HG02870 (cell line): ENCODE measurements around the gene HNRNPLL.
"Not testable (repeated sequence)": the region's sequence is repeated elsewhere in the genome, so short reads cannot be mapped to it uniquely, and the experiment has no call there.

Experiments used
- ATAC-seq: cut with Tn5 transposase; IDR thresholded peaks from one replicate; pipeline ENCODE4 v1.9.1; 2021; ENCODE audit warnings: mild to moderate bottlenecking, moderate library complexity; ENCODE audit not compliant: unreplicated experiment

HNRNPLL gene

DNA sequence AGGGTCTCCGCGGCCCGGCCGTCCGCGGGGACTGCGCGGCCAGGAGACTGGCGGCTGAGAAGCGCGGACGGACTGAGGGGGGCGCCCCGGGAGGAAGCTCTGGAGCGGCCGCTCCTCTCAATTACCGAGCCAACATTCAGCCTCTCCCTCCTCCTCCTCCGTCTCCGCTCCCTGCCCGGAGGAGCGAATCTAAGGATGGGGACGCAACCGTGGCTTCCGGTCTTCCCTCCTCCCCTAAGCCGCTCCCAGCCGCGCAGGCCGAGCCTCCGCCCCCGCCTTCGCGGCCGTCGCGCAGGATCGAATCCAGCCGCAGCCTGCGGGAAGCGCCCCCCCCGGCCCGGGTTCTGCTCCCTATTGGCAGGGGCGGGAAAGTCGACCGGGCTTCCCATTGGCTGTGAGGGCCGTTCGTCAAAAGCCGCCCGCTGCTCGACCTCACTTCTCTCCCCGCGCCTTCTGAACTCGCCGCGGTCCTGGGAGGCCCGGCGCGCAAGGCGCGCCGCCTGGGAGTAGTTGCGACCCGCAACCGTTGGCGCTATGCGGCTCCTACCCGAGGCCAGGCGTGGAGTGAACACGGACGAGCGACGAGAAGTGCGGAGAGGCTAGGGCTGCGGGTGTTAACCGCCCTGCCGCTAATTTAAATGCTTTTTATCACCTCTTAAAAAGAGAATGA is at the start of gene HNRNPLL:
HNRNPLL (minus strand) TSS at position 197 of the 670 bp plus-strand sequence. CDS start 302 bp downstream, outside the sequence.
- peak; percentile 67 for ATAC-seq

DNA sequence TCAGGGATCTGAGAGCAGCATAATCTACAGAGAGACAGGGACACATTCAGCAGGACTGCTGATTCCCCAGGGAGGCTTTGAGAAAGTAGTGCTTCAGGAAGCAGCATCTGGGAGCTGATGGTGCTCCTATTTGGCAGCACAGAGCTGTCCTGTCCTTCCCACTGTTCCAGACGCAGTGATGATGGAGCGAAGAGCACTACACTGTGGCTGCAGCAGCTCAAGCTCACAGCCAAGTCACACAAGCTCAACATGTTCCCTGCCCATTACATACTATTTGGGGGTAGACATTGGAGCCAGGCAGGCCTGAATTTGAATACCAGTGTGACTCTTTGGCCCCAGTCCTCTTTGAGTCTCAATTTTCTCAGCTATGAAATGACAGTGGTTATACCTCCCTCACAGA is 48.0 kb upstream of the HNRNPLL start:
- no peak for ATAC-seq

DNA sequence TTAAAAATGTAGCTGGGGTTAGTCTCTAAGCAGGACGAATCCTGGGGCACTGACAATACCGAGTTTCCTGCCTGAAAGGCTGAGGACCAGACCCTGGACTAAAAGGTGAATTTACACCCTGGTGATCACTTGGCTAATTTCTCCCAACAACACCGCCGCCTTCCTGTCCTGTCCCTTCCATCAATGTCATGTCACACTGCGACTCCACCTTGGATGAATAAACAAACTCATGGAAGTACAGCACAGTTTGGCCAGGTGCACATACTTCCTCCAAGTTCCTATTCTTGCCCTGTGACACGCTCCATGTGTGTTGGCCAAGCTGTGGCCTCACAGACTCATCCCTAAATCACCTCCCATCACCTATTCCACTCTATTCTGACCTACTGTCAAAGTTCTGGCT is 47.3 kb upstream of the HNRNPLL start:
- ATAC-seq = no peak

DNA sequence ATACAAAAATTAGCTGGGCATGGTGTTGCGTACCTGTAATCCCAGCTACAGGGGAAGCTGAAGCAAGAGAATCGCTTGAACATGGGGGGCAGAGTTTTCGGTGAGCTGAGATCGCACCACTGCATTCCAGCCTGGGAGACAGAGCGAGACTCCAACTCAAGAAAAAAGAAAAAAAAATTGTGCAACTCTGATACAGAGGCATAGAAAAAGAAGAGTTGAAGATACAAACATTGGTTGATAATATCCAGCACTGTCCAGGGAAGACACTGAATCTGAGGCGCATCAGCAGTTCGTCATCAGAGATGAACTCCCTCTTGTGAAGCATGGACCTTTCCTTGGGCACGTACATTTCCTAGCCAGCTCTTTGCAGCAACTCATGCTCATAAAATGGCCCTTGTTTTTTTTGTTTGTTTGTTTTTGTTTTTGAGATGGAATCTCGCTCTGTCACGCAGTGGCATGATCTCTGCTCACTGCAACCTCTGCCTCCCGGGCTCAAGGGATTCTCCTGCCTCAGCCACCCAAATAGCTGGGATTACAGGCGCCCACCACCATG is 46.5 kb upstream of the HNRNPLL start:
- ATAC-seq = no peak

DNA sequence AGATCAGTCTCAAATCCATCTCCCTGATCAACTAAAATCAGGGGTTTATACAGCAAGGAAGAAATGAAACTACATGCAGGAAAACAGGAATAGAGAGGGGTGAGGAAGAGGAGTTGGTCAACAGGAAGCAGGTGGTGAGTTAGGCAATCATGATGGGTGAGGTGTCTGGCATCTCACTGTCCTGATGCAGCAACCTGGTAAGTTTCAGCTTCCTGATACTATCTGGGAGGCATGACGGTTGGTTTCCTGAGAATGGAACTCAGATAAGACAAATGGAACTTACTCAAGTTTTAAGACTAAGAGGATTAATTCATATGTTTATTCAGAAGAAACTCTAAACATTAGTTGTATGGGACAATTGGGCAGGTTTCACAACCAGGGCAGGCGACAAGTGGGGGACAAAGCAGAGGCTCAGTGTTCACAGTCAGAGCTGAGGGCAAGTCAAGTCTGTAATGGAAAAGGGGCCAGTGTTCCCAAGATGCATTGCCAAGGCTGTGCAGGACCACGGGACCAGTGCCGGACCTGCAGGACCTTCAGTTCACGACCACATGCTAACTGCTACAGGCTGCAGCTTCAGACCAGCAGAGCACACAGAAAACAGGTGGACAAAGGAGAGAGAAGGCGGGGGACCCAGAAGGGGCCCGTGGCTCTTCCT is 45.5 kb upstream of the HNRNPLL start:
- ATAC-seq = no peak

DNA sequence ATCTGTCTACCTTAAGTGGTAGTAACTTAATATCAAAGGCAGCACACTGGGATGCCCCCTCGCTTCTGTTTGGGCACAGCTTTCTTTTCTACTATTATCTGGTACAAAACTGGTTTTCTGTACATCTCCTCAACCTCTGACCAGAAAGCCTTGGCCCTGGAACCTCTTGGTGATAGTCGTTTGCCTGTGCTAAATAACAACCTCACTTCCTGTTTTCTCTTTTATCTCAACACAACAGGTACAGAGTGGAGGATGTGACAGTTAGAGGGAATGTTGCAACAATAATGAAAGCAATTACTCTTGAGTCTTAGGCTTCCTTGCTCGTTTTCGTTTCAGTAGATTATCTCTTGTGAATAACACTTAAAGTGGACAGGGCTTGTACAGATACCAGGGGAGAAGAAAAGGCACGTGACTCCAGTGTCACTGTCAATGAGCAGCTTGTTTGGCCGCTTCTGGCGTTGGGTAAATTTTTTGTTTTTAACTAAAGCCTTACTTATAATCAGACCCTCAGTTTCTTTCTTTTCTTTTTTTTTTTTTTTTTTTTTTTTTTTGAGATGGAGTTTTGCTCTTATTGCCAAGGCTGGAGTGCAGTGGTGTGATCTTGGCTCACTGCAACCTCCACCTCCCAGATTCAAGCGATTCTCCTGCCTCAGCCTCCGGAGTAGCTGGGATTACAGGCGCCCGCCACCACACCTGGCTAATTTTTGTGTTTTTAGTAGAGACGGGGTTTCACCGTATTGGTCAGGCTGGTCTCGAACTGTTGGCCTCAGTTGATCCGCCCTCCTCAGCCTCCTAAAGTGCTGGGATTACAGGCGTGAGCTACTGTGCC is 41.2 kb upstream of the HNRNPLL start:
- ATAC-seq = not testable (repeated sequence)

DNA sequence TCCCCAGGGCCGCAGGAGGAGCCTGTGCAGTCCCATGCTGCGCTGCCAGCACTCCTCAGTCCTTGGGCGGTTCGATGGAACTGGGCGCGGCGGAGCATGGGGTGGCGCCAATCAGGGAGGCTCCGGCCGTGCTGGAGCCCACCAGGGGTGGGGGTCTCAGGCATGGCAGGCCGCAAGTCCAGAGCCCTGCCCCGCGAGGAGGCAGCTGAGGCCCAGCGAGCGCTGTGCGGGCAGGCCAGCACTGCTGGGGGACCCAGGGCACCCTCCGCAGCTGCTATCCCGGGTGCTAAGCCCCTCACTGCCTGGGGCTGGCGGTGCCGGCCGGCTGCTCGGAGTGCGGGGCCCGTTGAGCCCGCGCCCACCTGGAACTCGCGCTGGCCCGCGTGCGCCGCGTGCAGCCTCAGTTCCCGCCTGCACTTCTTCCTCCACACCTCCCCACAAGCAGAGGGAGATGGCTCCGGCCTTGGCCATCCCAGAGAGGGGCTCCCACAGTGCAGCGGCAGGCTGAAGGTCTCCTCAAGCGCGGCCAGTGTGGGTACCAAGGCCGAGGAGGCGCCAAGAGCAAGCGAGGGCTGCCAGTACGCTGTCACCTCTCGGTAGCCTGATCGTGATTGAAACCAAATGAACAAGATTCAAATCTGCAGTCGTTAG is 40.4 kb upstream of the HNRNPLL start:
- ATAC-seq = no peak

DNA sequence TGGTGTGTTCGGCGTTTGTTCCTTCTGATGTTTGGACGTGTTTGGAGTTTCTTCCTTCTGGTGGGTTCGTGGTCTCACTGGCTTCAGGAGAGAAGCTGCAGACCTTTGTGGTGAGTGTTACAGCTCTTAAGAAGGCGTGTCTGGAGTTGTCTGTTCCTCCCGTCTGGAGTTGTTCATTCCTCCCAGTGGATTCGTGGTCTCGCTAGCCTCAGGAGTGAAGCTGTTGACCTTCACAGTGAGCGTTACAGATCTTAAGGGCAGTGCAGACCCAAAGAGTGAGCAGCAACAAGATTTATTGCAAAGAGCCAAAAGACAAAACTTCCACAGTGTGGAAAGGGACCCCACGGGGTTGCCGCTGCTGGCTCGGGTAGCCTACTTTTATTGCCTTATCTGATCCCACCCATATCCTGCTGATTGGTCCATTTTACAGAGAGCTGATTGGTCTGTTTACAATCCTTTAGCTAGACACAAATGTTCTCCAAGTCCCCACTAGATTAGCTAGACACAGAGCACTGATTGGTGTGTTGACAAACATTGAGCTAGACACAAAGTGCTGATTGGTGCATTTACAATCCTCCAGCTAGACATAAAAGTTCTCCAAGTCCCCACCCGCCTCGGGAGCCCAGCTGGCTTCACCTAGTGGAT is 39.8 kb upstream of the HNRNPLL start:
- not testable (repeated sequence) for ATAC-seq

DNA sequence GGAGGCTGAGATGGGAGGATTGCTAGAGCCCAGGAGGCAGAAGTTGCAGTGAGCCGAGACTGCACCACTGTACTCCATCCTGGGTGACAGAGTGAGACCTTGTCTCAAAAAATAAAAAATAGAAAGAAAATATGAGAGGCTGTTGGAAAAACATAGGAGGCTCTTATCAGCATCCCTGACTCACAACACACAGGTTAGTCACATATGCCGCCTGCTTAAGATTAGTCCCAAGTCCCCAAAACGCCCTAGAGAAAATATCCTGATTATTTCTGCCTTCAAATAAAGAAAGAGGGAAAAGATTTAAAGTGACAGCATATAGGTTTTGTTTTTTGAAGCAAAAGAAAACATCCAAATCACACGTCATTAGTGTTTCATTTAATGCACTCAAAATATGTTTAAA is 33.3 kb upstream of the HNRNPLL start:
- no peak for ATAC-seq

DNA sequence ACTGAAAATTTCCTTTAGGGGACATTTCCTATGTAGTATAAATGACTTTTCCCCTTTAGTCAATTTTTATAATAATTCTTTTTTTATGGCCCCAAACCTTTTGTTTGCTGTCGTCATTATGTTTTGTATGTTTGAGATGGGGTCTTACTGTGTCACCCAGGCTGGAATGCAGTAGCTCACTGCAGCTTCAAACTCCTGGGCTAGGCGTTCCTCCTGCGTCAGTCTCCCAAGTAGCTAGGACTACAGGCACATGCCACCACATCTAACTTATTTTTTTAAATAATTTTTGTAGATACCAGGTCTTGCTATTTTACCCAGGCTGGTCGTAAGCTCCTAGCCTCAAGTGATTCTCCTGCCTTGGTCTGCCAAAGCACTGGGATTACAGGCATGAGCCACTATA is 32.4 kb upstream of the HNRNPLL start:
- ATAC-seq = no peak

DNA sequence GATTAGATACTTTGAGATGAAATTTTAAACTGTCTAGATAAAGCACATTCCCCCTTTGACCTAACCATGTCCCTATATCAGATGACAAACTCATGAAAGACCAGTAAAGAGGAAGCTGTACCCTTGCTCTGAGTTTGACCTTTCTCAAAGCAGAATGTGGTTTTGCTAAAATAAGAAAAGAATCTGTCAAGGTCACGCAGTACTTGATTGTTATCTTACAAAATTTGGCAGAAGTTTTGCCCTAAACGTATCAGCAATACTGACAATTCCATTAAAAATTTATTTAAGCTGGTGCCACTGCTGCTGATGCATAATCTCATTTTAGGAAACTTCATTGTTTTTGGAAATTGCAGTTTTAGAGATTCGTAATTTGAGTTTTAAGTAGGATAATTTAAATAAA is 32.0 kb upstream of the HNRNPLL start:
- ATAC-seq = peak; percentile 92

DNA sequence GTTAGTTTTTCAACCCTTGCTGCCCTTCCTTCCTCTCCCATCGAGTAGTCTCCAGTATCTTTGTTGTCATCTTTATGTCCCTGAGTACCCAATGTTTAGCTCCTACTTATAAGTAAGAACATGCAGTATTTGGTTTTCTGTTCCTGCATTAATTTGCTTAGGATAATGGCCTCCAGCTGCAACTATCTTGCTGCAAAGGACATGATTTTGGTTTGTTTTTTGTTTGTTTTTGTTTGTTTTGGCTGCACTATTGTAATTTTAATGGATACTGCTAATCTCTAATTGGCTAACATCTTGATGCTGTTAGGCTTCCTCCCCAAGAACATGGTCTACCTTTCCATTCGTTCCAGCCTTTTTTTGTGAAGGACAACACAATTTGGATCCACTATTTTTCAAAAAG is 31.2 kb upstream of the HNRNPLL start:
- ATAC-seq = no peak

DNA sequence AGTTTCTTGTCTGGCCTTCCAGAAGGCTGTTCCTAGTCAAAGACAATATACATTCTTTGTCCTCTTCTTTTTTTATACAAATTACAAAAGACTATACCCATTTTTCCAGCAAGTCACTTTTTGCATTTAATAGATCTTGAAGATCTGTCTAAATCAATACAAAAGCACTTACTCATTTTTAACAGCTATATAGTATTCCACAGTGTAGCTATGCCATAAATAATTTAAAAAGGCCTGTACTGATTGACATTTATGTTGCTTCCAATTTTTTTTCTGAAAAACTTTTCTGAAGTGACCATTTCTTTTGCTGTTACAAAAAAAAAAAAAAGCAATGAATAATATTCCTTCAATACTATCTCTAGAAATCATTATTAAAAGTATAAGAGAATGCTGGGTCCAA is 30.3 kb upstream of the HNRNPLL start:
- no peak for ATAC-seq

DNA sequence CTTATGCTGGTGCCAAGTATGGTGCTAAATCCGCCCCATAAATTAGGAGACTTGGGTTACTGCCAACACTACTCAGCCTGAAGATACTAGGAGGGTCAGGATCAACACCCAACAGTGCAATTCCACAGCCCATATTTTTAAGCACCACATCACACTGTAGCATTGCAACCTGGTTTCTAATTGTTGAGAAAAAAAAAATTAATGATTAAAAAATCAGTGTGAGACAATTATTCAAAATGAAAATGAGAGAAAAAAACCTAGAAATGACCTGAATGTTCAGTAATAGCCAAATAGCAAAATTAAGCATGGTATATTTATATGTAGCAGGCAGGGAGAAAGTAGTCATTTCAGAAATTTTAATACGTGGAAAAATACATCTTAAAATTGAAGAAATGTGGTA is 29.2 kb upstream of the HNRNPLL start:
- ATAC-seq = no peak

DNA sequence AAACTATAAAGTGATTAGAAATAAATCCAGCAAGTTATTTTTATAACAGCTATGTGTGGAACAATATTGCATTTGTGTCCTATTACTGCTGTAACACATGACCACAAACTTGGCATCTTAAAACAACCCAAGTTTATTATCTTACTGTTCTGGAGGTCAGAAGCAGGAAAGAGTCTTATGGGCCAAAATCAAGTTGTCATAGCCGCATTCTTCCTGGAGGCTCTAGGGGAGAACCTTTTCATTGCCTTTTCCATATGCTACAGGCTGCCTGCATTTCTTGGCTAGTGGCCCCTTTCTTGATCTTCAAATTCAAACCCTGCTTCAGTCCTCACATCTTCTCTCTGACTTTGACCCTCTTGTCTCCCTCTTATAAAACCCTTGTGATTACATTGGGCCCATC is 27.0 kb upstream of the HNRNPLL start:
- no peak for ATAC-seq

DNA sequence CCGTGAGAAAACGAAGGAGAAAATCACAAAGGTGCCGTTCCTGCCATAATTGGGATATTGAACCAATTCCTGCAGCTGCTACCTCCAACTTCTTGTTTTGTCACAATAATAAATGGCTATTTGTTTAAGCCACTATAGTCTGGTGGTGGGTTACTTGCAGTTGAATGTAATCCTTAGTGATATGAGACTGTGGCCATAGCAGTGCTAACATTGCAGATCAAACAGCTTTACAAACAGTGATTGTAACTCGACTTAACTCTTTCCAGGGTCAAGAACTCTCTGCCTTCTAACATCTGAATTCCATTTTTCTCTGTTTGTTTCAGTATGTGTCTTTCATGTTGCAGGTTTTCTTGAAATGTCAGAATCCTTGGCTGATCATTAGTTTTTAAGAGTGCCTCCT is 24.7 kb upstream of the HNRNPLL start:
- no peak for ATAC-seq

DNA sequence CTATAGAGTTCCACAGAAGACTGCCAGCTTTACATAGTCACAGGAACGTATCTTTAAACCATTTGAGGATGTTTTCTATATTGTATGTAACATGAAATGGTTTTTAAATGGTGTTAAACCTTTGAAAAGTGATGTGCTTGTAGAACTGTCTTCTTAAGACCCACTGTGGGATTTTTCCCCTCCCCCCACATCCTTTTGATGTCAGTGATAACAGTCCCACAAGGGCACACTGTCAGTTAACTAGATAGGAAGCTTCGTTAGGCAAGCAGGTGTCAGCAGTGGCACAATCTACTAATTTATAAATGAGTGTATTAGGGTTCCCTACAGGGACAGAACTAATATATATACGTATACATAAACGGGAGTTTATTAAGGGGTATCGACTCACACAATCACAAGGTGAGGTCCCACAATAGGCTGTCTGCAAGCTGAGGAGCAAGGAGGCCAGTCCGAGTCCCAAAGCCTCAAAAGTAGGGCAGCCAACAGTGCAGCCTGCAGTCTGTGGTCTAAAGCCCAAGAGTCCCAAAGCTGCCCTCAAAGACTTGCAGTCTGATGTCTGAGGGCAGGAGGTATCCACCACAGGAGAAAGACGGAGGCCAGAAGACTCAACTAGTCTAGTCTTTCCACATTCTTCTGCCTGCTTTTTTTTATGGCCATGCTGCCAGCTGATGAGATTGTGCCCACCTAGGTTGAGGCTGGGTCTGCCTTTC is 23.8 kb upstream of the HNRNPLL start:
- ATAC-seq = no peak

DNA sequence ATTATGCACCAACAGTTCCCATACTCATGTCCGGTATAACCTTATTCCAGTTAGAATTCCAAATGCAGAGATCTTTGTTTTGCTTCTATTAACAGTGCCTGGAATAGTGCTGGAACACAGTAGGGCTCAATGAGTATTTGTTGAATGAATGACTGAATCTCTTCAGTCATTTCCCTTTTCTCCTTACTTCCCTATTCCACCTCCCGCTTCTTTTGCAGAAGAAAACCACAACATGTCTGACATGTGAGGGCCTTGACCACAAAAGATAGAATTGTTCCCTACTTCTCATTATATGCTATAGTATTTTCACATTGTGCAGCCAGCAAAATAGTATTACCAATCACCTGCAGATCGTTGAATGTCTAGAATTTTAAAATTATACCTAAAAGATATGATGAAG is 19.5 kb upstream of the HNRNPLL start:
- ATAC-seq = no peak

DNA sequence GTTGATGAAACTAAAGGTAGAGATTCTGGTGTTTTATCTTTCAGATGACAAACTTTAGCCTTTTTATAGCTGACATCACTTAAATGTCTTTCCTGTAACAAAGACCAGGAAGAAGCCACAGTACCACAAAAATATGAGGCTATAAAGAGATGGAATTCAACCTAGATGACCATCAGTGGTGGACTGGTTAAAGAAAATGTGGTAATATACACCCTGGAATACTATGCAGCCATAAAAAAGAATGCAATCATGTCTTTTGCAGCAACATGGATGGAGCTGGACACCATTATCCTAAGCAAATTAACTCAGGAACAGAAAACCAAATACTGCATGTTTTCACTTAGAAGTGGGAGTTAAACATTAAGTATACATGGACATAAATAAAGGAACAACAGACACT is 18.3 kb upstream of the HNRNPLL start:
- no peak for ATAC-seq
